ENCODE data around the gene USP50.

The USP50 gene

DNA sequence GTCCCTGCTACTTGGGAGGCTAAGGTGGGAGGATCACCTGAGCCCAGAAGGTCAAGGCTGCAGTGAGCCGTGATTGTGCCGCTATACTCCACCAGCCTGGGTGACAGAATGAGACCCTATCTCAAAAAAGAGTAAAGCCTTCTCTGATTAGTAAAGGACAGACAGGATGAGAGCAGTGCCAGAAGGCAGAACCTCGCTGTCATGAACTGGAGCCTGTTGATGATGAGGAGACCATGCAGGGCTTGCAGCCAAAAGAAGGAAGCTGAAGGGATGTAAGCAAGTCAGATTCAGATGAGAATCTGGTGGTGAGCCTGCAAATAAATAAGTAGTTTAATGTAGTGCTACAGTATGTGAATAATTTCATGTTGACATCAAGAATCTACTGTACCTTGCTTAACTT, 52.8 kb downstream of the USP50 start:
- Histone ChIP-seq H3K36me3 (ENCODE audit: low read length) (peaks cover 47% of the 10 kb centered on the region), H3K9me2 (replicated peaks; ENCODE audit: insufficient read depth, low read length) (no peaks in the 10 kb centered on the region), H3K9me3 (ENCODE audit: insufficient read depth, low read length) (no peaks in the 10 kb centered on the region), H4K20me1 (ENCODE audit: low read depth, low read length) (no peaks in the 10 kb centered on the region), H3K79me2 (ENCODE audit: insufficient read depth, low read length) (no peaks in the 10 kb centered on the region), H2AFZ (ENCODE audit: low read depth, low read length, severe bottlenecking) (no peak overlapping the region), H3K4me3 (ENCODE audit: insufficient read depth, low read length, poor library complexity, severe bottlenecking) (no peak overlapping the region), H3K27ac (ENCODE audit: low read depth, low read length) (no peak overlapping the region), H3F3A (ENCODE audit: insufficient read depth) (0 out of 2 replicates have a peak, but pooled peaks cover 2% of the 10 kb centered on the region), H3K9ac (ENCODE audit: low read length) (no peak overlapping the region), H3K4me2 (ENCODE audit: low read depth, low read length, poor library complexity, severe bottlenecking) (no peak overlapping the region), H3K27me3 (ENCODE audit: low read length) (no peaks in the 10 kb centered on the region)
- TF ChIP-seq CTCF (IDR thresholded peaks at IDR 0.05; ENCODE audit: insufficient read depth, low read length, poor library complexity, severe bottlenecking) (no peak), EZH2phosphoT487 (conservative IDR thresholded peaks at IDR 0.05; ENCODE audit: low read length) (no peak)

- H3K4me2 ChIP-seq (ENCODE audit: low read depth, low read length, poor library complexity, severe bottlenecking): no peak overlapping the region
- H4K20me1 ChIP-seq (ENCODE audit: low read depth, low read length): no peaks in the 10 kb centered on the region
- TF ChIP-seq EZH2phosphoT487 (conservative IDR thresholded peaks at IDR 0.05; ENCODE audit: low read length) (no peak), CTCF (IDR thresholded peaks at IDR 0.05; ENCODE audit: insufficient read depth, low read length, poor library complexity, severe bottlenecking) (no peak)
- 0 out of 2 replicates have a peak, but pooled peaks cover 2% of the 10 kb centered on the region for H3F3A ChIP-seq (ENCODE audit: insufficient read depth)
- no peak overlapping the region for H3K9ac ChIP-seq (ENCODE audit: low read length)
- no peak overlapping the region for H3K27ac ChIP-seq (ENCODE audit: low read depth, low read length)
- no peak overlapping the region for H3K4me3 ChIP-seq (ENCODE audit: insufficient read depth, low read length, poor library complexity, severe bottlenecking)
- H3K9me3 ChIP-seq (ENCODE audit: insufficient read depth, low read length): no peaks in the 10 kb centered on the region
- no peaks in the 10 kb centered on the region for H3K9me2 ChIP-seq (replicated peaks; ENCODE audit: insufficient read depth, low read length)
- H2AFZ ChIP-seq (ENCODE audit: low read depth, low read length, severe bottlenecking): no peak overlapping the region
- H3K27me3 ChIP-seq (ENCODE audit: low read length): no peaks in the 10 kb centered on the region
- peaks cover 40% of the 10 kb centered on the region for H3K36me3 ChIP-seq (ENCODE audit: low read length)
- H3K79me2 ChIP-seq (ENCODE audit: insufficient read depth, low read length): no peaks in the 10 kb centered on the region
These were observed 59.2 kb downstream of the USP50 start for GRCh38 chr15:50487287-50487686.

GRCh38 chr15:50485389-50485788, 61.1 kb downstream of the USP50 start:
- no peak overlapping the region for H3K27ac ChIP-seq (ENCODE audit: low read depth, low read length)
- no peaks in the 10 kb centered on the region for H3K9me3 ChIP-seq (ENCODE audit: insufficient read depth, low read length)
- H3K4me2 ChIP-seq (ENCODE audit: low read depth, low read length, poor library complexity, severe bottlenecking): no peak overlapping the region
- no peak overlapping the region for H3K9ac ChIP-seq (ENCODE audit: low read length)
- no peaks in the 10 kb centered on the region for H4K20me1 ChIP-seq (ENCODE audit: low read depth, low read length)
- no peaks in the 10 kb centered on the region for H3K27me3 ChIP-seq (ENCODE audit: low read length)
- peaks cover 31% of the 10 kb centered on the region for H3K36me3 ChIP-seq (ENCODE audit: low read length)
- no peaks in the 10 kb centered on the region for H3K9me2 ChIP-seq (replicated peaks; ENCODE audit: insufficient read depth, low read length)
- H3K4me3 ChIP-seq (ENCODE audit: insufficient read depth, low read length, poor library complexity, severe bottlenecking): no peak overlapping the region
- no peaks in the 10 kb centered on the region for H3K79me2 ChIP-seq (ENCODE audit: insufficient read depth, low read length)
- H3F3A ChIP-seq (ENCODE audit: insufficient read depth): 0 out of 2 replicates have a peak, but pooled peaks cover 2% of the 10 kb centered on the region
- TF ChIP-seq CTCF (IDR thresholded peaks at IDR 0.05; ENCODE audit: insufficient read depth, low read length, poor library complexity, severe bottlenecking) (no peak), EZH2phosphoT487 (conservative IDR thresholded peaks at IDR 0.05; ENCODE audit: low read length) (no peak)
- no peak overlapping the region for H2AFZ ChIP-seq (ENCODE audit: low read depth, low read length, severe bottlenecking)

Measured in SU-DHL-6 (cell line).